Thyroid gland (tissue), 4 donors: ENCODE results near the gene ZC3H8.

Experiments used
- CTCF ChIP-seq, 6 experiments: fragments of 200-600 bp in 3 of 6; fragments of 450-650 bp in 3 of 6; sonication (generic) in 3 of 6; IDR thresholded peaks; one replicate each; pipeline ENCODE4 v1.5.1; 2016 to 2019; ENCODE audit warnings: antibody characterized with exemption in 6 of 6, mild to moderate bottlenecking in 2 of 6, inconsistent platforms in 1 of 6, moderate library complexity in 1 of 6
- POLR2A ChIP-seq, 2 donors: fragments of 450-650 bp; IDR thresholded peaks; one replicate each; pipeline ENCODE4 v1.6.1; 2017; ENCODE audit warnings: antibody characterized with exemption in 2 of 2, mild to moderate bottlenecking in 2 of 2, moderate library complexity in 1 of 2

GRCh38 chr2:112256654-112257053 is 1.8 kb upstream of the ZC3H8 start:
- TF ChIP-seq CTCF (IDR thresholded peaks at IDR 0.05) (no peak), POLR2A (IDR thresholded peaks at IDR 0.05) (no peak)
